Measurements from ENCODE around the gene P2RY14. TPM values are rescaled to one million over a fixed set of nuclear protein-coding genes. Genes with fewer than 3 reads are reported as not detected.

The P2RY14 gene
- polyA plus RNA-seq, 1 donor (not counting 4 experiments of a cell fraction or from before 2014, with no cell fraction given), result not detected

DNA sequence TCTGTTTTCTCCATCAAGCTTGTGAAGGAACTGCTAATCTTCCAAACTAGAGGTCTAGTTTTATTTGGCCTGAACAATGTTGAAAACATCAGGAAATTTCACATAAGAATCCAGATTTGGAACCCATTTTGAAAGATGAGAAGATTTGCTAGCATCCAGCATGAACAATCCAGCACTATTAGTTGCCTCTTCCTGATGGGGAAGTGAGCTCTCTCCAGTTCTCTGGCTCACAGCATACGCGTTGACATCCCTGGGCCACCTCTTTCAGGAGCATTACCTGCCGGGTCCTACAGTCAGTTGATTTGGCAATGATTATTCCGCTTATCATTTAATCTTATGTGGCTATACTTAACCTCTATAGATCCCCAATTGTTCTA is 27.4 kb upstream of the P2RY14 start:
- H3K9me1 ChIP-seq (ENCODE audit: control insufficient read depth, extremely low read depth, insufficient read depth, low read length), result no peaks in the 10 kb centered on the region
- peaks cover 6 to 14% of the 10 kb centered on the region in 2 experiments for H3K36me3 ChIP-seq (ENCODE audit: control insufficient read depth in 2 of 2, extremely low read depth in 1 of 2, insufficient read depth in 2 of 2, low read length in 2 of 2)
- H3K79me2 ChIP-seq (ENCODE audit: control insufficient read depth, insufficient read depth, low read length), result peaks cover 75% of the 10 kb centered on the region
- H3K27me3 ChIP-seq (ENCODE audit: control insufficient read depth, extremely low read depth, insufficient read depth, low read length), result no peaks in the 10 kb centered on the region
- dilution Hi-C loops (cut with MboI; ENCODE audit: extremely low pct_ligation_motif_present, low sequenced_read_pairs), result no loop called here
- peaks cover 85% of the 10 kb centered on the region for H3K4me1 ChIP-seq (ENCODE audit: control insufficient read depth, extremely low read depth, insufficient read depth, low read length)
- H4K20me1 ChIP-seq (ENCODE audit: control insufficient read depth, extremely low read depth, insufficient read depth, low read length), result no peaks in the 10 kb centered on the region
- H3K4me2 ChIP-seq (ENCODE audit: control insufficient read depth, extremely low read depth, insufficient read depth, low read depth, low read length), result peak overlapping the region; percentile 93
- no peak overlapping the region for H2AFZ ChIP-seq (ENCODE audit: control insufficient read depth, low read length)
- no peak for TF ChIP-seq EZH2 (IDR thresholded peaks at IDR 0.05; ENCODE audit: low read length)
- TF ChIP-seq, protein P1, sequence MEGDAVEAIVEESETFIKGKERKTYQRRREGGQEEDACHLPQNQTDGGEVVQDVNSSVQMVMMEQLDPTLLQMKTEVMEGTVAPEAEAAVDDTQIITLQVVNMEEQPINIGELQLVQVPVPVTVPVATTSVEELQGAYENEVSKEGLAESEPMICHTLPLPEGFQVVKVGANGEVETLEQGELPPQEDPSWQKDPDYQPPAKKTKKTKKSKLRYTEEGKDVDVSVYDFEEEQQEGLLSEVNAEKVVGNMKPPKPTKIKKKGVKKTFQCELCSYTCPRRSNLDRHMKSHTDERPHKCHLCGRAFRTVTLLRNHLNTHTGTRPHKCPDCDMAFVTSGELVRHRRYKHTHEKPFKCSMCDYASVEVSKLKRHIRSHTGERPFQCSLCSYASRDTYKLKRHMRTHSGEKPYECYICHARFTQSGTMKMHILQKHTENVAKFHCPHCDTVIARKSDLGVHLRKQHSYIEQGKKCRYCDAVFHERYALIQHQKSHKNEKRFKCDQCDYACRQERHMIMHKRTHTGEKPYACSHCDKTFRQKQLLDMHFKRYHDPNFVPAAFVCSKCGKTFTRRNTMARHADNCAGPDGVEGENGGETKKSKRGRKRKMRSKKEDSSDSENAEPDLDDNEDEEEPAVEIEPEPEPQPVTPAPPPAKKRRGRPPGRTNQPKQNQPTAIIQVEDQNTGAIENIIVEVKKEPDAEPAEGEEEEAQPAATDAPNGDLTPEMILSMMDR (optimal IDR thresholded peaks at IDR 0.05 in 1 of 3, IDR thresholded peaks at IDR 0.05 in 1 of 3, conservative IDR thresholded peaks at IDR 0.05 in 1 of 3; ENCODE audit: extremely low read depth in 1 of 3, insufficient read depth in 2 of 3, low read length in 3 of 3), result no peak
- peak overlapping the region; percentile 98 for H3K27ac ChIP-seq (ENCODE audit: control insufficient read depth, insufficient read depth, low read length)
- H3K9ac ChIP-seq (ENCODE audit: control insufficient read depth, extremely low read depth, insufficient read depth, low read length), result peak overlapping the region; percentile 79
- DNase-seq (ENCODE audit: low read depth, low spot score), result no peak
- no peak for FAIRE-seq
- H3K4me3 ChIP-seq (ENCODE audit: control insufficient read depth in 2 of 3, extremely low read depth in 1 of 3, insufficient read depth in 2 of 3, low read depth in 1 of 3, low read length in 3 of 3), result peak overlapping the region in 2 of 3 experiments; percentile 49 to 62
- no peaks in the 10 kb centered on the region for H3K9me3 ChIP-seq (ENCODE audit: control insufficient read depth, low read depth, low read length)

DNA sequence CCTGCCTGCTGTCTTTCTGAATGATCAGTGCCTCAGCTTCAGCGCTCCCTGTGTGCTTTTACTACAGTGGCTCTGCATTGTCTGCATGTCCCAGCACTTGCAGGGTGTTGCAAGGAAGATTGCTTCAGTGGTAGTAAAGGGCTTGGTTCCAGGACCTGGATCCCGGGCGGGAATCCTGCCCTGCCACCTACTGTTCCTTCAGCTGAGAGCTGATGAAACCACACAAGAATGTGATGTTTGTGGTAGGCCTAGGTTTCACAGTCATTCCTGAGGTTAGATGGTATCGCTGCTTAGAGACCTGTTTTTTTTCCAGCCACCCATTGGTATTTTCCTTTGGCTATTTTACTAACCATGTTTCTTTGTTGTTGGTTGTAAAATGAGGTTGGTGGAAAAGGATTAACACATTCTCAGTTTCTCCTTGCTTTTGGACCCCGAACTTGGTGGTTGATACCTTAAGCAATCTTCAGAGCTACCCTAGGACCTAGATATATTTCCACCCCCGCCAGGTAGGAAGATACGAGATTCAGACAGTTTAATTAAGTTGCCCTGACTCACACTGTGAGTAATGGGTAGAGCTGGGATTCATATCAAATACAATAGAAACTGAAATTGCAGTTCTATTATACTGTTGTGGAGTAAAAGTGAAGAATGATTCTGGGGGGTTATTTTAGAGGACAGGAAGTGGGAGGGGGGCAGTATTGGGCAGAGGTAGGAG is 26.9 kb upstream of the P2RY14 start:
- TF ChIP-seq, protein P1 (optimal IDR thresholded peaks at IDR 0.05 in 1 of 3, IDR thresholded peaks at IDR 0.05 in 1 of 3, conservative IDR thresholded peaks at IDR 0.05 in 1 of 3; ENCODE audit: extremely low read depth in 1 of 3, insufficient read depth in 2 of 3, low read length in 3 of 3), result peak; percentile 17 to 40 (median 29)
- TF ChIP-seq EZH2 (IDR thresholded peaks at IDR 0.05; ENCODE audit: low read length), result no peak
- DNase-seq (ENCODE audit: low read depth, low spot score) (peak; percentile 97), FAIRE-seq (peak; percentile 96)
- Histone ChIP-seq H3K27ac (ENCODE audit: control insufficient read depth, insufficient read depth, low read length) (peak overlapping the region; percentile 98), H4K20me1 (ENCODE audit: control insufficient read depth, extremely low read depth, insufficient read depth, low read length) (no peaks in the 10 kb centered on the region), H3K79me2 (ENCODE audit: control insufficient read depth, insufficient read depth, low read length) (peaks cover 75% of the 10 kb centered on the region), H2AFZ (ENCODE audit: control insufficient read depth, low read length) (peak overlapping the region; percentile 68), H3K36me3 (ENCODE audit: control insufficient read depth in 2 of 2, extremely low read depth in 1 of 2, insufficient read depth in 2 of 2, low read length in 2 of 2) (peaks cover 12 to 13% of the 10 kb centered on the region in 2 experiments), H3K9me1 (ENCODE audit: control insufficient read depth, extremely low read depth, insufficient read depth, low read length) (no peaks in the 10 kb centered on the region), H3K4me3 (ENCODE audit: control insufficient read depth in 2 of 3, extremely low read depth in 1 of 3, insufficient read depth in 2 of 3, low read depth in 1 of 3, low read length in 3 of 3) (peak overlapping the region in 2 of 3 experiments; percentile 54 to 62), H3K4me1 (ENCODE audit: control insufficient read depth, extremely low read depth, insufficient read depth, low read length) (peaks cover 82% of the 10 kb centered on the region), H3K9ac (ENCODE audit: control insufficient read depth, extremely low read depth, insufficient read depth, low read length) (peak overlapping the region; percentile 79), H3K9me3 (ENCODE audit: control insufficient read depth, low read depth, low read length) (no peaks in the 10 kb centered on the region), H3K4me2 (ENCODE audit: control insufficient read depth, extremely low read depth, insufficient read depth, low read depth, low read length) (peak overlapping the region; percentile 93), H3K27me3 (ENCODE audit: control insufficient read depth, extremely low read depth, insufficient read depth, low read length) (no peaks in the 10 kb centered on the region)
- dilution Hi-C loops (cut with MboI; ENCODE audit: extremely low pct_ligation_motif_present, low sequenced_read_pairs), result no loop called here
